HCT116 (cell line): ENCODE data around the gene YIPF1. TPM values are rescaled to one million over a fixed set of nuclear protein-coding genes. Genes with fewer than 3 reads are reported as not detected.

Experiments used
- ATAC-seq: fragments of 200-7000 bp; cut with Tn5 transposase; 2 replicates; pipeline ENCODE4 v1.9.1; 2020; ENCODE audit warnings: mild to moderate bottlenecking, moderate library complexity
- BruUV-seq: library from RNA; stranded (reverse); fragments of 400-500 nt; replicated peaks from 2 replicates; lab custom pipeline; 2021; lab: Mats Ljungman, UMichigan
- CTCF ChIA-PET: fragments of 300-600 bp; sonication (Branson Sonifier 250); formaldehyde crosslinking; loops from one replicate; lab custom pipeline; 2021; ENCODE audit warnings: antibody characterized with exemption; lab: Charles Lee
- POLR2A ChIA-PET: fragments of 300-600, 350-600 bp; sonication (Branson Sonifier 250); formaldehyde crosslinking; loops from one replicate; lab custom pipeline; 2021; ENCODE audit warnings: antibody characterized with exemption; lab: Charles Lee
- RAD21 ChIA-PET, 2 experiments: fragments of 300-600 bp; sonication (Branson Sonifier 250); formaldehyde crosslinking; loops; one replicate each; lab custom pipeline; 2023; ENCODE audit warnings: low total read pairs in 2 of 2; ENCODE audit not compliant: uncharacterized antibody in 2 of 2, unreplicated experiment in 2 of 2, low non-redundant PET in 1 of 2; lab: Charles Lee
- DNase-seq: peaks from one replicate; pipeline ENCODE4 v3.0.0-alpha.2; 2010; ENCODE audit warnings: low read depth, low spot score
- H2AFZ ChIP-seq: fragments of 200-600 bp; shearing (Covaris generic), sonication (generic); 2 replicates; pipeline ENCODE4 v1.6.1; 2017; ENCODE audit warnings: low read depth, mixed run types, mixed read lengths, antibody characterized with exemption, low read length; ENCODE audit not compliant: poor library complexity, severe bottlenecking
- H3K27ac ChIP-seq: 2 replicates; pipeline ENCODE4 v1.5.1; 2012; ENCODE audit warnings: low read depth, low read length
- H3K27me3 ChIP-seq: fragments of 200-600 bp; sonication (generic); 2 replicates; pipeline ENCODE4 v1.6.1; 2016; ENCODE audit warnings: mixed run types, low read length, mixed read lengths; ENCODE audit not compliant: insufficient read depth
- H3K36me3 ChIP-seq, 2 experiments: fragments of 200-500 bp in 1 of 2; fragments of 200-600 bp in 1 of 2; sonication (Bioruptor generic) in 1 of 2; sonication (generic) in 1 of 2; 2 replicates each; pipeline versions ENCODE4 v1.5.1 to v1.6.1; 2014 to 2016; ENCODE audit warnings: low read length in 2 of 2, inconsistent platforms in 1 of 2, mixed read lengths in 1 of 2, mixed run types in 1 of 2; ENCODE audit not compliant: insufficient read depth in 2 of 2, control insufficient read depth in 1 of 2
- H3K4me1 ChIP-seq, 2 experiments: fragments of 200-600 bp in 1 of 2; sonication (generic) in 1 of 2; 2 replicates each; pipeline versions ENCODE4 v1.5.1 to v1.6.1; 2012 to 2017; ENCODE audit warnings: low read length in 2 of 2, inconsistent platforms in 1 of 2, mild to moderate bottlenecking in 1 of 2, mixed read lengths in 1 of 2, mixed run types in 1 of 2, moderate library complexity in 1 of 2; ENCODE audit not compliant: insufficient read depth in 2 of 2, control insufficient read depth in 1 of 2
- H3K4me2 ChIP-seq: fragments of 200-600 bp; sonication (generic); 2 replicates; pipeline ENCODE4 v1.6.1; 2017; ENCODE audit warnings: mixed run types, low read length, mixed read lengths
- H3K4me3 ChIP-seq, 2 experiments: fragments of 200-600 bp in 1 of 2; sonication (generic) in 1 of 2; replicated peaks in 1 of 2; 2 replicates each; pipeline ENCODE4 v1.5.1; 2011 to 2016; ENCODE audit warnings: low read length in 2 of 2, control low read depth in 1 of 2, low read depth in 1 of 2, mild to moderate bottlenecking in 1 of 2, mixed read lengths in 1 of 2, mixed run types in 1 of 2
- H3K79me2 ChIP-seq: fragments of 200-600 bp; sonication (generic); 2 replicates; pipeline ENCODE4 v1.6.1; 2017; ENCODE audit warnings: mild to moderate bottlenecking, mixed run types, low read length, moderate library complexity, mixed read lengths; ENCODE audit not compliant: insufficient read depth
- H3K9ac ChIP-seq: fragments of 200-600 bp; sonication (generic); 2 replicates; pipeline ENCODE4 v1.6.1; 2016; ENCODE audit warnings: low read length, mixed read lengths
- H3K9me2 ChIP-seq: fragments of 200-600 bp; sonication (generic), shearing (Covaris generic); 2 replicates; pipeline ENCODE4 v1.6.1; 2017; ENCODE audit warnings: mixed run types, mild to moderate bottlenecking, moderate library complexity; ENCODE audit not compliant: insufficient read depth
- H3K9me3 ChIP-seq, 2 experiments: fragments of 200-500 bp in 1 of 2; fragments of 200-600 bp in 1 of 2; sonication (Bioruptor generic) in 1 of 2; sonication (generic) in 1 of 2; 2 replicates each; pipeline ENCODE4 v1.6.1; 2014 to 2017; ENCODE audit warnings: low read length in 2 of 2, mixed read lengths in 2 of 2, inconsistent platforms in 1 of 2, low read depth in 1 of 2, mild to moderate bottlenecking in 1 of 2, mixed run types in 1 of 2, moderate library complexity in 1 of 2; ENCODE audit not compliant: control insufficient read depth in 1 of 2, insufficient read depth in 1 of 2
- H4K20me1 ChIP-seq: fragments of 200-600 bp; sonication (generic), shearing (Covaris generic); 2 replicates; pipeline ENCODE4 v1.6.1; 2017; ENCODE audit warnings: mixed run types, mild to moderate bottlenecking, moderate library complexity; ENCODE audit not compliant: insufficient read depth
- ATF3 ChIP-seq: IDR thresholded peaks from 2 replicates; pipeline ENCODE4 v1.6.1; 2012
- CBX3 ChIP-seq: IDR thresholded peaks from 2 replicates; pipeline ENCODE4 v1.6.1; 2012; ENCODE audit warnings: low read depth
- CEBPB ChIP-seq: IDR thresholded peaks from 2 replicates; pipeline ENCODE4 v1.6.1; 2012; ENCODE audit warnings: low read depth
- CTCF ChIP-seq, 3 experiments: fragments of 200-600 bp in 1 of 3; sonication (generic) in 1 of 3; IDR thresholded peaks in 2 of 3; conservative IDR thresholded peaks in 1 of 3; 2 replicates each; pipeline ENCODE4 v1.5.1; 2012 to 2017; ENCODE audit warnings: low read depth in 2 of 3, low read length in 2 of 3, antibody characterized with exemption in 1 of 3, borderline replicate concordance in 1 of 3, control low read depth in 1 of 3, mild to moderate bottlenecking in 1 of 3, mixed read lengths in 1 of 3, mixed run types in 1 of 3, moderate library complexity in 1 of 3; ENCODE audit not compliant: insufficient read depth in 1 of 3
- ELF1 ChIP-seq: IDR thresholded peaks from 2 replicates; pipeline ENCODE4 v1.6.1; 2012; ENCODE audit warnings: low read depth, borderline replicate concordance
- EZH2 ChIP-seq: fragments of 200-600 bp; sonication (generic); IDR thresholded peaks from 2 replicates; pipeline ENCODE4 v1.6.1; 2017; ENCODE audit warnings: antibody characterized with exemption, mixed run types
- EZH2phosphoT487 ChIP-seq: fragments of 200-600 bp; IDR thresholded peaks from 2 replicates; pipeline ENCODE4 v1.6.1; 2018; ENCODE audit warnings: antibody characterized with exemption, borderline replicate concordance
- JUND ChIP-seq: IDR thresholded peaks from 2 replicates; pipeline ENCODE4 v1.6.1; 2012
- RAD21 ChIP-seq: IDR thresholded peaks from 2 replicates; pipeline ENCODE4 v1.6.1; 2012; ENCODE audit warnings: low read depth, mild to moderate bottlenecking
- SRF ChIP-seq: IDR thresholded peaks from 2 replicates; pipeline ENCODE4 v1.6.1; 2012; ENCODE audit warnings: low read depth
- intact Hi-C: fragments of 100-400 bp; cut with micrococcal nuclease; formaldehyde crosslinking; loops from 2 replicates; pipeline ENCODE4 v1.10.0; 2022
- total RNA-seq: library from RNA; stranded (reverse); gene quantifications from one replicate; pipeline ENCODE4 v1.2.1, GENCODE V29; 2021; ENCODE audit not compliant: unreplicated experiment
- TF ChIP-seq, protein P1 (sequence below): IDR thresholded peaks from 2 replicates; pipeline ENCODE4 v1.6.1; 2011; ENCODE audit warnings: mild to moderate bottlenecking, low read length, moderate library complexity; ENCODE audit not compliant: insufficient replicate concordance; ENCODE audit errors: extremely low read depth
- TF ChIP-seq, protein P2 (sequence below): IDR thresholded peaks from 2 replicates; pipeline ENCODE4 v1.6.1; 2012; ENCODE audit warnings: low read depth

YIPF1 gene
- total RNA-seq, 1 experiment from 2014 or later = 16.4 TPM

- TF ChIP-seq, protein P1, sequence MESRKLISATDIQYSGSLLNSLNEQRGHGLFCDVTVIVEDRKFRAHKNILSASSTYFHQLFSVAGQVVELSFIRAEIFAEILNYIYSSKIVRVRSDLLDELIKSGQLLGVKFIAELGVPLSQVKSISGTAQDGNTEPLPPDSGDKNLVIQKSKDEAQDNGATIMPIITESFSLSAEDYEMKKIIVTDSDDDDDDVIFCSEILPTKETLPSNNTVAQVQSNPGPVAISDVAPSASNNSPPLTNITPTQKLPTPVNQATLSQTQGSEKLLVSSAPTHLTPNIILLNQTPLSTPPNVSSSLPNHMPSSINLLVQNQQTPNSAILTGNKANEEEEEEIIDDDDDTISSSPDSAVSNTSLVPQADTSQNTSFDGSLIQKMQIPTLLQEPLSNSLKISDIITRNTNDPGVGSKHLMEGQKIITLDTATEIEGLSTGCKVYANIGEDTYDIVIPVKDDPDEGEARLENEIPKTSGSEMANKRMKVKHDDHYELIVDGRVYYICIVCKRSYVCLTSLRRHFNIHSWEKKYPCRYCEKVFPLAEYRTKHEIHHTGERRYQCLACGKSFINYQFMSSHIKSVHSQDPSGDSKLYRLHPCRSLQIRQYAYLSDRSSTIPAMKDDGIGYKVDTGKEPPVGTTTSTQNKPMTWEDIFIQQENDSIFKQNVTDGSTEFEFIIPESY = no peak
- TF ChIP-seq ELF1 (no peak), JUND (no peak), CBX3 (no peak), EZH2 (no peak)
Observed at GRCh38 chr1:53895421-53895820, 5.8 kb upstream of the YIPF1 start (continued).

- no peaks in the 10 kb centered on the region for H3K36me3 ChIP-seq
- ChIA-PET CTCF (interaction anchor here (1.4 kb wide), 1 partner anchor 16 kb away, joined by 3 read pairs; no protein-coding TSS in a partner anchor), RAD21 (no interaction called here), POLR2A (no interaction called here)
- no peak overlapping the region for H3K9ac ChIP-seq
- no TSS peak for BruUV-seq
- no peak overlapping the region for H3K4me2 ChIP-seq
- H3K9me2 ChIP-seq = no peaks in the 10 kb centered on the region
- TF ChIP-seq SRF = no peak
- no peak for TF ChIP-seq ATF3
- TF ChIP-seq RAD21 = no peak
- no peak for TF ChIP-seq JUND
- TF ChIP-seq CEBPB = no peak
- TF ChIP-seq, protein P1 = no peak
- TF ChIP-seq EZH2 = no peak
- TF ChIP-seq CTCF (IDR thresholded peaks at IDR 0.05 in 2 of 3, conservative IDR thresholded peaks at IDR 0.05 in 1 of 3; ENCODE audit: borderline replicate concordance in 1 of 3, insufficient read depth in 1 of 3, low read depth in 2 of 3, low read length in 2 of 3) = no peak
- TF ChIP-seq, protein P2, sequence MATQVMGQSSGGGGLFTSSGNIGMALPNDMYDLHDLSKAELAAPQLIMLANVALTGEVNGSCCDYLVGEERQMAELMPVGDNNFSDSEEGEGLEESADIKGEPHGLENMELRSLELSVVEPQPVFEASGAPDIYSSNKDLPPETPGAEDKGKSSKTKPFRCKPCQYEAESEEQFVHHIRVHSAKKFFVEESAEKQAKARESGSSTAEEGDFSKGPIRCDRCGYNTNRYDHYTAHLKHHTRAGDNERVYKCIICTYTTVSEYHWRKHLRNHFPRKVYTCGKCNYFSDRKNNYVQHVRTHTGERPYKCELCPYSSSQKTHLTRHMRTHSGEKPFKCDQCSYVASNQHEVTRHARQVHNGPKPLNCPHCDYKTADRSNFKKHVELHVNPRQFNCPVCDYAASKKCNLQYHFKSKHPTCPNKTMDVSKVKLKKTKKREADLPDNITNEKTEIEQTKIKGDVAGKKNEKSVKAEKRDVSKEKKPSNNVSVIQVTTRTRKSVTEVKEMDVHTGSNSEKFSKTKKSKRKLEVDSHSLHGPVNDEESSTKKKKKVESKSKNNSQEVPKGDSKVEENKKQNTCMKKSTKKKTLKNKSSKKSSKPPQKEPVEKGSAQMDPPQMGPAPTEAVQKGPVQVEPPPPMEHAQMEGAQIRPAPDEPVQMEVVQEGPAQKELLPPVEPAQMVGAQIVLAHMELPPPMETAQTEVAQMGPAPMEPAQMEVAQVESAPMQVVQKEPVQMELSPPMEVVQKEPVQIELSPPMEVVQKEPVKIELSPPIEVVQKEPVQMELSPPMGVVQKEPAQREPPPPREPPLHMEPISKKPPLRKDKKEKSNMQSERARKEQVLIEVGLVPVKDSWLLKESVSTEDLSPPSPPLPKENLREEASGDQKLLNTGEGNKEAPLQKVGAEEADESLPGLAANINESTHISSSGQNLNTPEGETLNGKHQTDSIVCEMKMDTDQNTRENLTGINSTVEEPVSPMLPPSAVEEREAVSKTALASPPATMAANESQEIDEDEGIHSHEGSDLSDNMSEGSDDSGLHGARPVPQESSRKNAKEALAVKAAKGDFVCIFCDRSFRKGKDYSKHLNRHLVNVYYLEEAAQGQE = no peak
- no peak for TF ChIP-seq CBX3
- TF ChIP-seq EZH2phosphoT487 = no peak
- no peaks in the 10 kb centered on the region for H4K20me1 ChIP-seq
- intact Hi-C loops = no loop called here
- H3K9me3 ChIP-seq = no peaks in the 10 kb centered on the region
- no peak for DNase-seq
- no peak overlapping the region for H3K4me3 ChIP-seq
- peaks cover 5 to 24% of the 10 kb centered on the region in 2 experiments for H3K4me1 ChIP-seq
- no peaks in the 10 kb centered on the region for H3K79me2 ChIP-seq
- no peaks in the 10 kb centered on the region for H3K27me3 ChIP-seq
- no peak overlapping the region for H2AFZ ChIP-seq
- ATAC-seq = no peak
- H3K27ac ChIP-seq = no peak overlapping the region
Observed at GRCh38 chr1:53894644-53895043, 5.0 kb upstream of the YIPF1 start.
